Lower lobe of right lung (tissue), 2 donors: ENCODE results near the gene STK32B. TPM values are rescaled to one million over a fixed set of nuclear protein-coding genes. Genes with fewer than 3 reads are reported as not detected.
"Not testable (repeated sequence)": the region's sequence is repeated elsewhere in the genome, so short reads cannot be mapped to it uniquely, and the experiment has no call there.

Experiments used
- ATAC-seq, 2 donors: fragments of 200-7000 bp; cut with Tn5 transposase; one replicate each; pipeline ENCODE4 v1.9.1; 2020 to 2022; ENCODE audit warnings: mild to moderate bottlenecking in 2 of 2, moderate library complexity in 2 of 2
- DNase-seq: peaks from one replicate; pipeline ENCODE4 v3.0.0-alpha.2; 2020
- H3K27ac ChIP-seq: fragments of 200-600 bp; one replicate; pipeline ENCODE4 v1.8.0; 2022
- H3K27me3 ChIP-seq: fragments of 200-600 bp; one replicate; pipeline ENCODE4 v1.8.0; 2022; ENCODE audit warnings: low read depth
- H3K36me3 ChIP-seq: fragments of 200-600 bp; one replicate; pipeline ENCODE4 v1.8.0; 2022; ENCODE audit warnings: mild to moderate bottlenecking
- H3K4me1 ChIP-seq: fragments of 200-600 bp; one replicate; pipeline ENCODE4 v1.8.0; 2022
- H3K4me3 ChIP-seq: fragments of 200-600 bp; one replicate; pipeline ENCODE4 v1.8.0; 2022; ENCODE audit warnings: mild to moderate bottlenecking
- H3K9me3 ChIP-seq: fragments of 200-600 bp; one replicate; pipeline ENCODE4 v1.8.0; 2022
- intact Hi-C: fragments of 100-400 bp; cut with DNase I; formaldehyde crosslinking; loops from one replicate; pipeline ENCODE4 v1.11.0; 2022
- total RNA-seq: library from RNA; stranded (reverse); fragmentation: NEBNext Ultra II Directional; extraction: Animal tissue kit (Norgen Biotek cat#: 25700); gene quantifications from one replicate; pipeline ENCODE4 v1.2.1, GENCODE V29; 2021
- TF ChIP-seq, protein P1 (sequence below): fragments of 200-600 bp; IDR thresholded peaks from one replicate; pipeline ENCODE4 v1.8.0; 2022; ENCODE audit warnings: antibody characterized with exemption, mild to moderate bottlenecking
- donor health status: DM: no; HTN: yes; CAD: no; lungs with severe emphysema.

STK32B gene
- total RNA-seq, 1 donor from 2014 or later: 1.3 TPM

DNA sequence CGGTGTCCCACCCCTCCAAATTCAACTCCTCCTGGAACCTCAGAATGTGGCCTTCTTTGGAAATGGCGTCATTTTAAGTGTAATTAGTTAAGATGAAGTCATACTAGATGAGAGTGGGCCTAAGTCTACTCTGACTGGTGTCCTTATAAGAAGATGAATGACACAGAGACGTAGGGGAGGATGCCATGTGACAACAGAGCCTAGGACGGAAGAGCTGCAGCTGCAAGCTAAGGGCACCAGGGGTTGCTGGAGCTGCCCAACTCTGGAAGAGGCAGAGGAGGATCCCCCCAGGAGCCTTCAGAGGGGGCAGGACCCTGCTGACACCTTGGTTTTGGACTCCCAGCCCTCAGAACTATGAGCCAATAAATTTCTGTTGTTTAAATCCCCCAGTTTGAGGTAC lies 115.1 kb downstream of the STK32B start:
- TF ChIP-seq, protein P1, sequence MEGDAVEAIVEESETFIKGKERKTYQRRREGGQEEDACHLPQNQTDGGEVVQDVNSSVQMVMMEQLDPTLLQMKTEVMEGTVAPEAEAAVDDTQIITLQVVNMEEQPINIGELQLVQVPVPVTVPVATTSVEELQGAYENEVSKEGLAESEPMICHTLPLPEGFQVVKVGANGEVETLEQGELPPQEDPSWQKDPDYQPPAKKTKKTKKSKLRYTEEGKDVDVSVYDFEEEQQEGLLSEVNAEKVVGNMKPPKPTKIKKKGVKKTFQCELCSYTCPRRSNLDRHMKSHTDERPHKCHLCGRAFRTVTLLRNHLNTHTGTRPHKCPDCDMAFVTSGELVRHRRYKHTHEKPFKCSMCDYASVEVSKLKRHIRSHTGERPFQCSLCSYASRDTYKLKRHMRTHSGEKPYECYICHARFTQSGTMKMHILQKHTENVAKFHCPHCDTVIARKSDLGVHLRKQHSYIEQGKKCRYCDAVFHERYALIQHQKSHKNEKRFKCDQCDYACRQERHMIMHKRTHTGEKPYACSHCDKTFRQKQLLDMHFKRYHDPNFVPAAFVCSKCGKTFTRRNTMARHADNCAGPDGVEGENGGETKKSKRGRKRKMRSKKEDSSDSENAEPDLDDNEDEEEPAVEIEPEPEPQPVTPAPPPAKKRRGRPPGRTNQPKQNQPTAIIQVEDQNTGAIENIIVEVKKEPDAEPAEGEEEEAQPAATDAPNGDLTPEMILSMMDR: no peak
- ATAC-seq: no peak

DNA sequence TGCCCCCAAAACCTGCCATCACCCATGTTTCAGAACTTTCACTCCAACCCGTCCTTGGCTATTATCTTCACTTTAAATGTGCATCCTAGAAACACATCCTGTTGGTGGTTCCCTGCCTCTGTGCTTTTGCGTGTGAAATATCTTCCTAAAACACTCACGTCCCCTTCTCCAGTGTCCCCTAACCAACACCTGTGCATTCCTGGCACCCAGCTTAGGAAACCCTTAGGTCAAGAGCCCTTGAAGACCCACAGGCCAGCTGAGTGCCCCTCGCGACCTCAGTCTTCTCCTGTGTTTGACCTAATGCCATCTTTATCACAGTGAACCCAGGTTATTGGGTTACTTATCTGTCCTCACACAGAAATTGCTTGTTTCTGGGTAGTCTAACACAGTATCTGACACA lies 117.6 kb downstream of the STK32B start:
- Histone ChIP-seq H3K27ac (no peak overlapping the region), H3K4me3 (no peak overlapping the region), H3K9me3 (no peaks in the 10 kb centered on the region), H3K36me3 (no peaks in the 10 kb centered on the region), H3K27me3 (no peaks in the 10 kb centered on the region), H3K4me1 (no peaks in the 10 kb centered on the region)
- no peak for DNase-seq
- intact Hi-C loops: no loop called here
- no peak for ATAC-seq
- TF ChIP-seq, protein P1: no peak

More for the DNA sequence above, 115.1 kb downstream of the STK32B start:
- no peaks in the 10 kb centered on the region for H3K36me3 ChIP-seq
- H3K4me1 ChIP-seq: no peaks in the 10 kb centered on the region
- no peaks in the 10 kb centered on the region for H3K9me3 ChIP-seq
- H3K27me3 ChIP-seq: no peaks in the 10 kb centered on the region
- DNase-seq: no peak
- no peak overlapping the region for H3K27ac ChIP-seq
- intact Hi-C loops: no loop called here
- no peak overlapping the region for H3K4me3 ChIP-seq

DNA sequence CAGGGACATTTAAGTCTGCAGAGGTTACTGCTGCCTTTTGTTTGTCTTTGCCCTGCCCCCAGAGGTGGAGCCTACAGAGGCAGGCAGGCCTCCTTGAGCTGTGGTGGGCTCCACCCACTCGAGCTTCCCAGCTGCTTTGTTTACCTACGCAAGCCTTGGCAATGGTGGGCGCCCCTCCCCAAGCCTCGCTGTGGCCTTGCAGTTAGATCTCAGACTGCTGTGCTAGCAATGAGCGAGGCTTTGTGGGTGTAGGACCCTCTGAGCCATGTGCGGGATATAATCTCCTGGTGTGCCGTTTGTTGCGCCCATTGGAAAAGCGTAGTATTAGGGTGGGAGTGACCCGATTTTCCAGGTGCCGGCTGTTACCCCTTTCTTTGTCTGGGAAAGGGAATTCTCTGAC lies 124.6 kb downstream of the STK32B start:
- H3K4me1 ChIP-seq, DNase-seq, H3K36me3 ChIP-seq, ATAC-seq, H3K27ac ChIP-seq, H3K9me3 ChIP-seq, intact Hi-C loops, H3K4me3 ChIP-seq, H3K27me3 ChIP-seq: not testable (repeated sequence)

DNA sequence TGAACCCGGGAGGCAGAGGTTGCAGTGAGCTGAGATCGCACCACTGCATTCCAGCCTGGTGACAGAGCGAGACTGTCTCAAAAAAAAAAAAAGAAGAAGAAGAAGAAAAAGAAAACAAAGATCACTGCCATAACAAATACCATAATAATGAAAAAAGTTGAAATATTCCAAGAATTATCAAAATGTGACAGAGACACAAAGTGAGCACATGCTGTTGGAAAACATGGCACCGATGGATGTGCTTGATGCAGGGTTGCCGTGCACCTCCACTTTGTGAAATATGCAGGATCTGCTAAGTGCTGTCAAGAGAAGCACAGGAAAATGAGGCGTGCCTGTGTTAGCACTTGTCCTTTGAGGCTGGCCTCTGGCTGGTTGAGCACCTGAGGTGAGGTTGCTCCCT lies 133.3 kb downstream of the STK32B start:
- intact Hi-C loops: no loop called here
- TF ChIP-seq, protein P1: no peak

DNA sequence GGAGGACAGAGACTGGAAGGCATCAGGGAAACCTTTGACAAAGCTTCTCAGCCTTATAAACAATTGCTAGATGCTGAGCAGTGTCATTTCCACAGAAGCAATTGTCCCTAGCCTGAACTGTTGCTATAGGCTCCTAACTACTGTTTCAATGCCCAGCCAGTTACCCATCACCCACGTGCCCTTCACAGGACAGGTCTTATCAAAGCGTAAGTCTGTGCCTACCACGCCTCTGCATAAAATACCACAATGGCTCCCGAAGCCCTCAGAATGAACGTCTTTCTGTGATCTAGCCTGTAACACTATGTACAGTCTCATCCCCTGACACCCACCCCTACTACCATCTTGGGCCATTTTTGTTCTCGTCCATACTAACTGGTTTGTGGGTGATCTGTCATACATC lies 134.3 kb downstream of the STK32B start:
- no peak for DNase-seq
- no peaks in the 10 kb centered on the region for H3K4me1 ChIP-seq
- intact Hi-C loops: no loop called here
- H3K4me3 ChIP-seq: no peak overlapping the region
- no peaks in the 10 kb centered on the region for H3K27me3 ChIP-seq
- H3K36me3 ChIP-seq: no peaks in the 10 kb centered on the region
- H3K9me3 ChIP-seq: no peaks in the 10 kb centered on the region
- no peak overlapping the region for H3K27ac ChIP-seq
- ATAC-seq: no peak
- TF ChIP-seq, protein P1: no peak

More for the DNA sequence above, 133.3 kb downstream of the STK32B start:
- Histone ChIP-seq H3K27ac (no peak overlapping the region), H3K4me1 (no peaks in the 10 kb centered on the region), H3K27me3 (no peaks in the 10 kb centered on the region), H3K4me3 (no peak overlapping the region), H3K36me3 (no peaks in the 10 kb centered on the region), H3K9me3 (no peaks in the 10 kb centered on the region)
- no peak for ATAC-seq
- no peak for DNase-seq

DNA sequence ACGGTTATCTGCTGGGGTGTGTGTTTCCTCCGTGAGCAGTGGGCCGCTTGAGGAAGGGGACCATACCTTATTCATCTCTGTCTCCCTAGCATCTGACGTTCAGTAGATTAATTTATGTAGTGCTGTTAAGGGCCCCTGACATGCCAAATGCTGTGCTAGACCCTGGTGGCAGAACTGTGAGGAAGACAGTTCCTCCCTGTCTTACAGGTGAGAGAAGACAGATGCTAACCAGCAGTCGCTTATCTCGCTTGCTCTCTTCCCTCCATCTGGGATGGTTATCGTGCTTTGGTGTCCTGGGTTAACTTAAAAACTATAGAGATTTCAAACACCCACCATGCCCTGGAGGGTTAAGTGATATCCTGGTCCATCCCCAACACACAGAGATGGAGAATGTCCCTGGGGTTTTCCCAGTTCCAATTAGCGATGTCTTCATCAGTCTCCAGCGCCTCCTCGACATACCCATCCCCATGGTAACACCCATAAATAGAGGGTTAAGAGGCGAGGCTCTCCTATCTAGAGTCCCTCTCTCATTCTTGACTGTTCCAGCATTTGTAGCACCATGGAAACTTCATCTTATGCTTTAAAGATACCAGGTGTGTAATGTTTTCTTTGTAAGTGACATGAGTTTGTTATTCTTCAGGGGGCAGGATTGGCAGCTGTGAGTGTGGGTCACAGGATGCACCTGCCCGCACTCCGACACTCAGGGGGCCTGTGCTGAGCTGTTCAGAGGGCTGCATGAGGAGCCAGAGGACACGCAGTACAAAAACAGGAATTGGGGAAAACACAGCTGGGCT lies 135.2 kb downstream of the STK32B start:
- H3K27me3 ChIP-seq: no peaks in the 10 kb centered on the region
- H3K4me3 ChIP-seq: no peak overlapping the region
- H3K9me3 ChIP-seq: no peaks in the 10 kb centered on the region
- ATAC-seq (peak in 1 of 2 donors; percentile 27), DNase-seq (no peak)
- no peaks in the 10 kb centered on the region for H3K4me1 ChIP-seq
- no peak overlapping the region for H3K27ac ChIP-seq
- no peaks in the 10 kb centered on the region for H3K36me3 ChIP-seq
- intact Hi-C loops: no loop called here
- TF ChIP-seq, protein P1: no peak
